Vagina (tissue), 2 donors: ENCODE measurements around the gene CLDN24. TPM values are rescaled to one million over a fixed set of nuclear protein-coding genes. Genes with fewer than 3 reads are reported as not detected.

Experiments used
- DNase-seq, 2 donors: peaks; one replicate each; pipeline ENCODE4 v3.0.0-alpha.2; 2017; ENCODE audit errors: extremely low spot score in 2 of 2
- H3K27ac ChIP-seq: fragments of 200-600 bp; sonication (generic); one replicate; pipeline ENCODE4 v1.5.1; 2019
- H3K27me3 ChIP-seq: fragments of 200-600 bp; sonication (generic); one replicate; pipeline ENCODE4 v1.5.1; 2019
- H3K36me3 ChIP-seq, 2 donors: fragments of 200-600 bp; sonication (generic); one replicate each; pipeline ENCODE4 v1.5.1; 2017 to 2019
- H3K4me1 ChIP-seq: fragments of 200-600 bp; sonication (generic); one replicate; pipeline ENCODE4 v1.5.1; 2019
- H3K4me3 ChIP-seq, 2 donors: fragments of 200-600 bp; sonication (generic); 1 replicate in 1 of 2; 2 replicates in 1 of 2; pipeline ENCODE4 v1.5.1; 2016 to 2019
- H3K9me3 ChIP-seq: fragments of 200-600 bp; sonication (generic); one replicate; pipeline ENCODE4 v1.5.1; 2019
- POLR2A ChIP-seq, 2 donors: fragments of 450-650 bp; IDR thresholded peaks; one replicate each; pipeline ENCODE4 v1.6.1; 2017; ENCODE audit warnings: antibody characterized with exemption in 2 of 2, mild to moderate bottlenecking in 2 of 2, moderate library complexity in 2 of 2
- POLR2AphosphoS5 ChIP-seq, 2 donors: sonication (generic); formaldehyde crosslinking; IDR thresholded peaks; one replicate each; pipeline ENCODE4 v1.9.0; 2017; ENCODE audit warnings: antibody characterized with exemption in 2 of 2, mild to moderate bottlenecking in 2 of 2, low read depth in 1 of 2; ENCODE audit not compliant: insufficient read depth in 1 of 2
- intact Hi-C: fragments of 100-400 bp; cut with DNase I; formaldehyde crosslinking; loops from one replicate; pipeline ENCODE4 v1.15.1; 2023
- total RNA-seq: library from RNA; depleted of rRNA; stranded (reverse); fragments of >200 nt; gene quantifications from one replicate; pipeline ENCODE4 v1.2.3, GENCODE V29; 2016
- TF ChIP-seq, protein P1 (sequence below), 3 experiments: fragments of 450-650 bp in 2 of 3; fragments of 200-600 bp in 1 of 3; sonication (generic) in 1 of 3; IDR thresholded peaks; one replicate each; pipeline ENCODE4 v1.5.1; 2017 to 2019; ENCODE audit warnings: antibody characterized with exemption in 3 of 3, mild to moderate bottlenecking in 2 of 3, moderate library complexity in 2 of 3

The CLDN24 gene
- total RNA-seq, 1 donor from 2014 or later = not detected

DNA sequence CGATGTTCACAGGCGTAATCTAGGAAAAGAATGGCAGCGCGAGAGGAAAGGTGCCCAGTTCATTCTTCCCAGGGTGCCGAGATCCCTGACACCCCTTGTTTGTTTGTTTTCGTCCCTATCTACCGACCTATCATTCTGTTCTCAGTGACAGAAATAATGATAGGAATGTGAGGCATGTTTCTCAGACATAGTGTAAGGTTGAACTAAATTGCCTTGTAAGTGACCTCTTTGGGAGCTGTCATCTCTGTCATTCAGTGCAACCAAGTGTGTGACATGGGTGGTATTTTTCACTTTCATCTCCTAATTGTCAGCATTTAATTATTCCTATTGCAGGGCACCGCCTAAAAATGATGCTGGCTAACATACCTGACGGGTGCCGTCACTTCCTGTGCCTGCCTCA, 26.5 kb downstream of the CLDN24 start:
- Histone ChIP-seq H3K9me3 (no peaks in the 10 kb centered on the region), H3K27me3 (no peaks in the 10 kb centered on the region), H3K27ac (no peak overlapping the region), H3K4me1 (no peaks in the 10 kb centered on the region), H3K36me3 (peaks cover 0 to 11% of the 10 kb centered on the region in 2 donors), H3K4me3 (no peak overlapping the region)
- intact Hi-C loops = no loop called here
- no peak for DNase-seq
- TF ChIP-seq POLR2A (IDR thresholded peaks at IDR 0.05) = no peak
- TF ChIP-seq, protein P1, sequence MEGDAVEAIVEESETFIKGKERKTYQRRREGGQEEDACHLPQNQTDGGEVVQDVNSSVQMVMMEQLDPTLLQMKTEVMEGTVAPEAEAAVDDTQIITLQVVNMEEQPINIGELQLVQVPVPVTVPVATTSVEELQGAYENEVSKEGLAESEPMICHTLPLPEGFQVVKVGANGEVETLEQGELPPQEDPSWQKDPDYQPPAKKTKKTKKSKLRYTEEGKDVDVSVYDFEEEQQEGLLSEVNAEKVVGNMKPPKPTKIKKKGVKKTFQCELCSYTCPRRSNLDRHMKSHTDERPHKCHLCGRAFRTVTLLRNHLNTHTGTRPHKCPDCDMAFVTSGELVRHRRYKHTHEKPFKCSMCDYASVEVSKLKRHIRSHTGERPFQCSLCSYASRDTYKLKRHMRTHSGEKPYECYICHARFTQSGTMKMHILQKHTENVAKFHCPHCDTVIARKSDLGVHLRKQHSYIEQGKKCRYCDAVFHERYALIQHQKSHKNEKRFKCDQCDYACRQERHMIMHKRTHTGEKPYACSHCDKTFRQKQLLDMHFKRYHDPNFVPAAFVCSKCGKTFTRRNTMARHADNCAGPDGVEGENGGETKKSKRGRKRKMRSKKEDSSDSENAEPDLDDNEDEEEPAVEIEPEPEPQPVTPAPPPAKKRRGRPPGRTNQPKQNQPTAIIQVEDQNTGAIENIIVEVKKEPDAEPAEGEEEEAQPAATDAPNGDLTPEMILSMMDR (IDR thresholded peaks at IDR 0.05) = no peak
- TF ChIP-seq POLR2AphosphoS5 (IDR thresholded peaks at IDR 0.05; ENCODE audit: insufficient read depth in 1 of 2, low read depth in 1 of 2) = no peak

DNA sequence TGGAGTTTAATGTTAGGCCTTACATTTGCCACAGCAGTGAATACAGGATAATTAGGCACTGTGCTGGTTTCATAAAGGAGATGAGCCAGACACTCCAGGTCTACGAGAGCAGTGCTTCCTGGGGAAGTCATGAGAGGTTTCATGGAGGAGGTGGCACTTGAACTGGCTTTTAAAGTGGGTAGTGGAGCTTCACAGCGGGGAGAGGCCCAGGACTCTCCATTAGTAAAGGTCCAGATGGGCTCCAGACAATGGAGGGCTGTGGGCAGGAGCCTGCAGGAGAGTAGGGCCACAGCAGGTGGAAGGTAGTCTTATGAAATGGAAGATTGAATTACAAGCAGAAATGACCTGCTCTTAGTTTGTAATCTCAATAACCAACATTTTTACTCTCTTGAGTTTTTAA, 31.2 kb downstream of the CLDN24 start:
- DNase-seq = no peak
- H3K27me3 ChIP-seq = no peaks in the 10 kb centered on the region
- H3K27ac ChIP-seq = no peak overlapping the region
- H3K4me1 ChIP-seq = no peaks in the 10 kb centered on the region
- intact Hi-C loops = no loop called here
- H3K9me3 ChIP-seq = no peaks in the 10 kb centered on the region
- TF ChIP-seq, protein P1 (IDR thresholded peaks at IDR 0.05) = no peak
- TF ChIP-seq POLR2AphosphoS5 (IDR thresholded peaks at IDR 0.05; ENCODE audit: insufficient read depth in 1 of 2, low read depth in 1 of 2) (no peak), POLR2A (IDR thresholded peaks at IDR 0.05) (no peak)
- H3K4me3 ChIP-seq = no peak overlapping the region
- H3K36me3 ChIP-seq = peaks cover 0 to 27% of the 10 kb centered on the region in 2 donors

DNA sequence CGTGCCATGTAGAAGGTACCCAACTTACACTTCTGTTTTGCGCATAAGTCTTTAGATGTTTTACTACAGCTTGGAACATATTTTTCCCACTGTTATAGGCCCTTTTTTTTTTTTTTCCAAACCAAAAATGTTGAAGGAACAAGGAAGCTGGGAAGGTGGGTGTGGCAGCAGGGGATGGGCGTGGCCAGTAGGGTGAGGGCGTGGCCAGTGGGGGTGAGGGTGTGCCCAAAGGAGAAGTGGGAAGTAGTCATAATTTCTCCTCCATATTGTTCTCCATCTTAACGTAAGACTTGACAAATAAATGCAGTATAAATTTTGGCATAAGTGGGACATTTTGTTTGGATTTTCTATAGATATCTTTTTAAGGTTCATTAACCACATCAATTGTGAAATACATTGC, 32.5 kb downstream of the CLDN24 start:
- Histone ChIP-seq H3K9me3 (no peaks in the 10 kb centered on the region), H3K4me3 (no peak overlapping the region), H3K4me1 (no peaks in the 10 kb centered on the region), H3K27me3 (no peaks in the 10 kb centered on the region), H3K27ac (no peak overlapping the region), H3K36me3 (peaks cover 0 to 21% of the 10 kb centered on the region in 2 donors)
- TF ChIP-seq, protein P1 (IDR thresholded peaks at IDR 0.05) = no peak
- no peak for TF ChIP-seq POLR2AphosphoS5 (IDR thresholded peaks at IDR 0.05; ENCODE audit: insufficient read depth in 1 of 2, low read depth in 1 of 2)
- DNase-seq = no peak
- intact Hi-C loops = no loop called here

DNA sequence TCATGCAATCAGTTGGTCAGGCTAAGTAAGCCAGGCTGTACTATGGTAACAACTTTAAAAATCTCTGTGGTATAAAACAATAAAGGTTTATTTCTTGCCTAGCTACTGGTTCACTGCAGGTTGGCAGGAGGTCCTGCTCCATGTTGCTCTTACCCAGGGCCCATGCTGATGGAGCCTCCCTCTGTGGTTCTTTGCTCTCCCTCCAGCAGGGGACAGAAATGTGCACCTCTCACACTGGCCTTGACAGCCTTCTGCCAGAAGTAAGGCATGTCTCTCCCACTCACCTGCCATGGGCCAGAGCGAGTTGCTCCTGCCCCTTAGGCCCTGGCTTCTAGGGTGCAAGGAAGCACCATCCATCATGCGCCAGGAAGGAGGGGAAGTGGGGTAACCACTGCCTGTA, 33.3 kb downstream of the CLDN24 start:
- Histone ChIP-seq H3K27ac (no peak overlapping the region), H3K9me3 (no peaks in the 10 kb centered on the region), H3K4me1 (no peaks in the 10 kb centered on the region), H3K4me3 (no peak overlapping the region), H3K27me3 (no peaks in the 10 kb centered on the region), H3K36me3 (peaks cover 0 to 26% of the 10 kb centered on the region in 2 donors)
- no peak for DNase-seq
- intact Hi-C loops = no loop called here
- TF ChIP-seq POLR2AphosphoS5 (IDR thresholded peaks at IDR 0.05; ENCODE audit: insufficient read depth in 1 of 2, low read depth in 1 of 2) (no peak), POLR2A (IDR thresholded peaks at IDR 0.05) (no peak)
- TF ChIP-seq, protein P1 (IDR thresholded peaks at IDR 0.05) = no peak

DNA sequence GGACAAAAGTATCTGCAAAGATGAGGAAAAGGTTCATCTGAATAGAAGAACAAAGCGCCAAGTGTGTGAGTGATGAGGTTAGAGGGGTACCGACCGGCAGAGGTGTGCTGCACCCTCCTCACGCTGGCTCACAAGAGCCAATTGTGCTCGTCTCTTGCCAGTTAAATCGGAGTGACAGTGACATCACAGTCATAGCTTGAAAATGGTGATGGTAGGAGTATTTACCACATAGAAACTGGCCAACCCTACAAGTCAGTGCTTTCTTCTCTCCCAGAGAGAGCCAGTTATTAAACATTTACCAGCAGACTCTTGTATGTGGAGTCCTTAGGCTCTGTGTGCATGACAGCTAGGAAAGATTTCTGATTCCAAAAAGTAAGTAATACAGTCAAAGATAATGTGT, 34.5 kb downstream of the CLDN24 start:
- H3K36me3 ChIP-seq = peaks cover 0 to 29% of the 10 kb centered on the region in 2 donors
- no peak for DNase-seq
- TF ChIP-seq POLR2AphosphoS5 (IDR thresholded peaks at IDR 0.05; ENCODE audit: insufficient read depth in 1 of 2, low read depth in 1 of 2) (no peak), POLR2A (IDR thresholded peaks at IDR 0.05) (no peak)
- TF ChIP-seq, protein P1 (IDR thresholded peaks at IDR 0.05) = no peak
- H3K4me3 ChIP-seq = no peak overlapping the region
- no peaks in the 10 kb centered on the region for H3K9me3 ChIP-seq
- no peaks in the 10 kb centered on the region for H3K4me1 ChIP-seq
- no peak overlapping the region for H3K27ac ChIP-seq
- intact Hi-C loops = no loop called here
- no peaks in the 10 kb centered on the region for H3K27me3 ChIP-seq
